H1 (cell line): ENCODE data around the gene KCNMA1. TPM values are rescaled to one million over a fixed set of nuclear protein-coding genes. Genes with fewer than 3 reads are reported as not detected.

ENCODE experiments used
- CTCF ChIA-PET: fragments of 300-600 bp; sonication (Branson Sonifier 250); formaldehyde crosslinking; loops from one replicate; lab custom pipeline; 2021; ENCODE audit not compliant: partially characterized antibody; lab: Charles Lee
- POLR2A ChIA-PET: fragments of 300-600 bp; sonication (Branson Sonifier 250); formaldehyde crosslinking; loops from one replicate; lab custom pipeline; 2021; ENCODE audit warnings: inconsistent platforms; ENCODE audit not compliant: partially characterized antibody; lab: Charles Lee
- DNase-seq, 2 experiments: peaks; one replicate each; pipeline versions ENCODE4 v3.0.0 to v3.0.0-alpha.2; 2010 to 2022; ENCODE audit warnings: low spot score in 2 of 2, low read depth in 1 of 2, mixed read lengths in 1 of 2
- FAIRE-seq: peaks from 2 replicates; lab custom pipeline; 2011; peaks lifted over from hg19 to GRCh38; lab: Jason Lieb, UNC
- H2AFZ ChIP-seq: 2 replicates; pipeline ENCODE4 v1.8.1; 2012; ENCODE audit warnings: low read length, inconsistent platforms
- H2AK5ac ChIP-seq: 2 replicates; pipeline ENCODE4 v1.6.1; 2013; ENCODE audit warnings: low read depth, low read length
- H2BK120ac ChIP-seq: replicated peaks from 2 replicates; pipeline ENCODE3; 2013; ENCODE audit warnings: low read depth, low read length, inconsistent platforms
- H2BK12ac ChIP-seq: 2 replicates; pipeline ENCODE4 v1.6.1; 2013; ENCODE audit warnings: low read depth, low read length
- H2BK15ac ChIP-seq: 2 replicates; pipeline ENCODE4 v1.6.1; 2013; ENCODE audit warnings: low read length
- H2BK20ac ChIP-seq: 2 replicates; pipeline ENCODE4 v1.6.1; 2013; ENCODE audit warnings: low read length
- H2BK5ac ChIP-seq: 2 replicates; pipeline ENCODE4 v1.6.1; 2013; ENCODE audit warnings: low read depth, low read length
- H3K14ac ChIP-seq: 2 replicates; pipeline ENCODE4 v1.6.1; 2013; ENCODE audit warnings: inconsistent platforms; ENCODE audit not compliant: insufficient read length
- H3K18ac ChIP-seq: 2 replicates; pipeline ENCODE4 v1.6.1; 2013; ENCODE audit warnings: low read length; ENCODE audit errors: extremely low read depth
- H3K23ac ChIP-seq: 2 replicates; pipeline ENCODE4 v1.6.1; 2013; ENCODE audit warnings: inconsistent platforms; ENCODE audit not compliant: insufficient read length
- H3K23me2 ChIP-seq: 2 replicates; pipeline ENCODE4 v1.6.1; 2013; ENCODE audit warnings: low read depth, low read length
- H3K27ac ChIP-seq: 2 replicates; pipeline ENCODE4 v1.6.1; 2011; ENCODE audit warnings: low read depth, low read length, inconsistent platforms
- H3K27me3 ChIP-seq, 4 experiments: replicated peaks in 1 of 4; 1 replicate in 1 of 4; 2 replicates in 3 of 4; pipeline versions ENCODE4 v1.6.1 to v1.8.1; 2011 to 2013; ENCODE audit warnings: low read length in 3 of 4, mild to moderate bottlenecking in 3 of 4, inconsistent platforms in 2 of 4, mixed read lengths in 2 of 4, moderate library complexity in 1 of 4; ENCODE audit not compliant: control insufficient read depth in 3 of 4, insufficient read depth in 3 of 4; ENCODE audit errors: extremely low read depth in 1 of 4
- H3K36me3 ChIP-seq, 4 experiments: 2 replicates each; pipeline versions ENCODE4 v1.6.1 to v1.8.1; 2011 to 2013; ENCODE audit warnings: mild to moderate bottlenecking in 4 of 4, low read length in 3 of 4, moderate library complexity in 2 of 4, control low read depth in 1 of 4, inconsistent platforms in 1 of 4; ENCODE audit not compliant: insufficient read depth in 4 of 4, control insufficient read depth in 2 of 4
- H3K4ac ChIP-seq: replicated peaks from 2 replicates; pipeline ENCODE3; 2013; ENCODE audit warnings: low read length, low read depth, mixed read lengths, inconsistent platforms; ENCODE audit not compliant: insufficient read length
- H3K4me1 ChIP-seq, 4 experiments: replicated peaks in 1 of 4; 1 replicate in 1 of 4; 2 replicates in 3 of 4; pipeline versions ENCODE4 v1.6.1 to v1.8.1; 2011 to 2013; ENCODE audit warnings: low read length in 3 of 4, inconsistent platforms in 2 of 4, mixed read lengths in 1 of 4; ENCODE audit not compliant: insufficient read depth in 4 of 4, control insufficient read depth in 3 of 4
- H3K4me2 ChIP-seq, 2 experiments: 2 replicates each; pipeline versions ENCODE4 v1.6.1 to v1.8.1; 2011 to 2013; ENCODE audit warnings: low read depth in 2 of 2, low read length in 2 of 2, control low read depth in 1 of 2, inconsistent platforms in 1 of 2, mild to moderate bottlenecking in 1 of 2; ENCODE audit not compliant: insufficient read depth in 1 of 2
- H3K4me3 ChIP-seq, 4 experiments: fragments of 200-600, 300-600 bp in 1 of 4; sonication (generic), shearing (Covaris generic), sonication (Bioruptor Twin) in 1 of 4; 2 replicates each; pipeline versions ENCODE4 v1.5.1 to v1.8.1; 2011 to 2016; ENCODE audit warnings: low read length in 4 of 4, low read depth in 3 of 4, control low read depth in 2 of 4, inconsistent platforms in 2 of 4, mild to moderate bottlenecking in 2 of 4, mixed read lengths in 1 of 4, moderate library complexity in 1 of 4; ENCODE audit not compliant: insufficient read depth in 2 of 4; ENCODE audit errors: extremely low read depth in 1 of 4
- H3K56ac ChIP-seq: replicated peaks from 2 replicates; pipeline ENCODE3; 2013; ENCODE audit warnings: low read depth, mild to moderate bottlenecking, mixed read lengths, low read length, inconsistent platforms; ENCODE audit not compliant: insufficient read length
- H3K79me1 ChIP-seq: 2 replicates; pipeline ENCODE4 v1.6.1; 2013; ENCODE audit warnings: low read depth, low read length, control low read depth
- H3K79me2 ChIP-seq, 2 experiments: 2 replicates each; pipeline versions ENCODE4 v1.6.1 to v1.8.1; 2012 to 2013; ENCODE audit warnings: low read length in 2 of 2, mild to moderate bottlenecking in 2 of 2, inconsistent platforms in 1 of 2; ENCODE audit not compliant: insufficient read depth in 2 of 2, control insufficient read depth in 1 of 2
- H3K9ac ChIP-seq, 4 experiments: replicated peaks in 1 of 4; 1 replicate in 1 of 4; 2 replicates in 3 of 4; pipeline versions ENCODE4 v1.6.1 to v1.8.1; 2011 to 2013; ENCODE audit warnings: low read depth in 3 of 4, low read length in 3 of 4, control low read depth in 2 of 4, mild to moderate bottlenecking in 2 of 4, moderate library complexity in 2 of 4, inconsistent platforms in 1 of 4; ENCODE audit errors: extremely low read depth in 1 of 4
- H3K9me3 ChIP-seq, 2 experiments: 2 replicates each; pipeline versions ENCODE4 v1.6.1 to v1.8.1; 2012 to 2013; ENCODE audit warnings: mild to moderate bottlenecking in 2 of 2, moderate library complexity in 2 of 2, control low read depth in 1 of 2, inconsistent platforms in 1 of 2, low read depth in 1 of 2, low read length in 1 of 2, mixed read lengths in 1 of 2; ENCODE audit not compliant: insufficient read depth in 2 of 2
- H4K20me1 ChIP-seq, 2 experiments: replicated peaks in 1 of 2; 2 replicates each; pipeline versions ENCODE3 to v1.8.1; 2011 to 2013; ENCODE audit warnings: inconsistent platforms in 2 of 2, low read length in 2 of 2, mild to moderate bottlenecking in 1 of 2; ENCODE audit not compliant: insufficient read depth in 2 of 2, control insufficient read depth in 1 of 2
- H4K5ac ChIP-seq: 2 replicates; pipeline ENCODE4 v1.6.1; 2013; ENCODE audit warnings: low read length, low read depth, mixed read lengths, inconsistent platforms; ENCODE audit not compliant: insufficient read length
- H4K8ac ChIP-seq: 2 replicates; pipeline ENCODE4 v1.8.0; 2013; ENCODE audit warnings: mild to moderate bottlenecking, moderate library complexity, low read length, inconsistent platforms; ENCODE audit not compliant: insufficient read depth; ENCODE audit errors: extremely low read depth
- H4K91ac ChIP-seq: replicated peaks from 2 replicates; pipeline ENCODE3; 2013; ENCODE audit warnings: low read length, mixed read lengths, inconsistent platforms; ENCODE audit not compliant: insufficient read length
- CHD2 ChIP-seq: IDR thresholded peaks from 2 replicates; pipeline ENCODE4 v1.6.1; 2012; ENCODE audit warnings: low read length, improper control_type of control experiment
- POLR2A ChIP-seq, 2 experiments: IDR thresholded peaks; 1 replicate in 1 of 2; 2 replicates in 1 of 2; pipeline ENCODE4 v1.6.1; 2011; ENCODE audit warnings: low read depth in 2 of 2, low read length in 2 of 2, mild to moderate bottlenecking in 2 of 2; ENCODE audit errors: control extremely low read depth in 1 of 2
- POLR2AphosphoS5 ChIP-seq: IDR thresholded peaks from 2 replicates; pipeline ENCODE4 v1.6.1; 2011; ENCODE audit warnings: low read depth, low read length
- WGBS, 2 experiments: shearing (Covaris generic) in 1 of 2; methylation state at CpG; one replicate each; pipeline versions ENCODE4 v1.1.6 to v1.1.7; 2013 to 2015; ENCODE audit warnings: low lambda C conversion rate in 2 of 2, mixed read lengths in 2 of 2, inconsistent platforms in 1 of 2, low coverage in 1 of 2, missing lambda C conversion rate in 1 of 2; ENCODE audit not compliant: insufficient replicate concordance in 2 of 2, insufficient coverage in 1 of 2, insufficient read length in 1 of 2; ENCODE audit errors: extremely low coverage in 1 of 2, missing lambda C conversion rate in 1 of 2; 5-methylcytosine and 5-hydroxymethylcytosine counted together
- polyA plus RNA-seq, 7 experiments: library from polyadenylated mRNA; depleted of rRNA in 3 of 7; stranded (reverse) in 5 of 7; unstranded in 2 of 7; fragments of >200 nt in 5 of 7; fragments of 200-250 nt in 2 of 7; gene quantifications; 1 replicate in 5 of 7; 2 replicates in 1 of 7; 4 replicates in 1 of 7; pipeline versions ENCODE4 v1.2.1 to v1.2.3, GENCODE V29; 2011 to 2013; ENCODE audit warnings: missing spikeins in 2 of 7, mixed read lengths in 2 of 7
- total RNA-seq: library from RNA; stranded (reverse); fragmentation: NEBNext Ultra II Directional; extraction: Animal tissue kit (Norgen Biotek cat#: 25700); gene quantifications from 2 replicates; pipeline ENCODE4 v1.2.1, GENCODE V29; 2021

The KCNMA1 gene
- total and polyA plus RNA-seq, 2 of the 8 experiments (the other 6 are each of a cell fraction or from before 2014, with no cell fraction given): 10.2 to 11.1 TPM

DNA sequence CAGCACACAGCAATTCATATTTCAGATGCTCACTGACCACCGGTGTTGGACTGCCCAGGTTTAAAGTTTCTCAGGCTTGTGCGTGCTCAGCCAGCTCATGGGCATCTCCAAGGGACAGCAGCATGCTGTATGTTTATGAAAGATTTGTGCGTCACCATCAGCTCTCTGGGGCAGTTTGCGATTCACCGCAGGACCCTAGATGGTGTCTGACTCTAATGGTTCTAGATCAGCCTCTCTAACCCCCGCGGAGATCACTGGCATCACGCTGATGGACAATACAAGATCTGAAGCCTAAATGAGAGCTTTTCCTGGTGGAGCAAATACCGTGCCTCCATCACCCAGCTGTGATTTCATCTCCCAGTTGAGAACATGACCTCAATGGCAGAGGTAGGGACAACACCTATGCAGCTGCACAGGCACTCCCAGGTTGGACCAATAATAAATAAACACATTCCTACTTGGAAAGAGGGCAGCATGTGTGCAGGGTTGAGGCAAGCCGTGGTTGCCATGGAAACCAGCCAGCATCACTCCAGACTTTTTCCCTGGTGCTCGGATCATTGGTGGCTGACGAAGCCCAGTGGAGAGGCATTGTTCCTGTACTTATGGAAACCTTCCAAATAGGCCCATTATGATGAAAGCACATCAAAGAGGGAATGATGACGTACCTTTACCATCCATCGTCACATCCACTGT is 253.6 kb downstream of the KCNMA1 start:
- DNase-seq (no peak), FAIRE-seq (no peak)
- Histone ChIP-seq H2BK12ac (no peak overlapping the region), H2AK5ac (no peak overlapping the region; the same call in 1 of the 2 replicates), H3K14ac (no peak overlapping the region), H2BK120ac (no peak overlapping the region), H2BK5ac (no peak overlapping the region), H3K9ac (no peak overlapping the region), H3K4me2 (no peak overlapping the region), H3K4me3 (no peak overlapping the region), H3K9me3 (no peaks in the 10 kb centered on the region), H3K36me3 (no peaks in the 10 kb centered on the region), H4K91ac (no peak overlapping the region), H3K56ac (no peak overlapping the region), H3K23ac (no peak overlapping the region), H3K79me2 (no peaks in the 10 kb centered on the region), H3K27ac (no peak overlapping the region), H3K4ac (no peak overlapping the region), H2BK15ac (no peak overlapping the region), H3K4me1 (peaks cover 0 to 5% (median under 1%) of the 10 kb centered on the region in 4 experiments; a peak in 4 of 7 replicates), H3K18ac (no peak overlapping the region), H3K27me3 (no peaks in the 10 kb centered on the region), H3K23me2 (no peaks in the 10 kb centered on the region), H4K20me1 (no peaks in the 10 kb centered on the region), H4K8ac (no peak overlapping the region), H3K79me1 (no peaks in the 10 kb centered on the region), H2AFZ (no peak overlapping the region), H2BK20ac (no peak overlapping the region), H4K5ac (no peak overlapping the region)
- WGBS, 2 experiments: 90% methylated on average over 13 of the region's 14 CpGs; no CpG with 5 or more reads in 1 of the 2 experiments
- TF ChIP-seq POLR2A (IDR thresholded peaks at IDR 0.05; ENCODE audit: control extremely low read depth in 1 of 2, low read depth in 2 of 2, low read length in 2 of 2): no peak
- TF ChIP-seq CHD2: no peak
- TF ChIP-seq POLR2AphosphoS5: no peak
- CTCF ChIA-PET: interaction anchor here (0.9 to 1.4 kb wide), 11 partner anchors 9 to 260 kb away, joined by 3 to 8 read pairs (median 3); no protein-coding TSS in a partner anchor
- POLR2A ChIA-PET: interaction anchor here (0.6 kb wide), 1 partner anchor 17 kb away, joined by 3 read pairs; no protein-coding TSS in a partner anchor
